NCI-H1048 (cell line): Measurements from ENCODE around the gene HOTAIR.

Experiments used
- DNase-seq: peaks from one replicate; lab custom pipeline; 2025; lab: John Stamatoyannopoulos, UW

Gene HOTAIR

DNA sequence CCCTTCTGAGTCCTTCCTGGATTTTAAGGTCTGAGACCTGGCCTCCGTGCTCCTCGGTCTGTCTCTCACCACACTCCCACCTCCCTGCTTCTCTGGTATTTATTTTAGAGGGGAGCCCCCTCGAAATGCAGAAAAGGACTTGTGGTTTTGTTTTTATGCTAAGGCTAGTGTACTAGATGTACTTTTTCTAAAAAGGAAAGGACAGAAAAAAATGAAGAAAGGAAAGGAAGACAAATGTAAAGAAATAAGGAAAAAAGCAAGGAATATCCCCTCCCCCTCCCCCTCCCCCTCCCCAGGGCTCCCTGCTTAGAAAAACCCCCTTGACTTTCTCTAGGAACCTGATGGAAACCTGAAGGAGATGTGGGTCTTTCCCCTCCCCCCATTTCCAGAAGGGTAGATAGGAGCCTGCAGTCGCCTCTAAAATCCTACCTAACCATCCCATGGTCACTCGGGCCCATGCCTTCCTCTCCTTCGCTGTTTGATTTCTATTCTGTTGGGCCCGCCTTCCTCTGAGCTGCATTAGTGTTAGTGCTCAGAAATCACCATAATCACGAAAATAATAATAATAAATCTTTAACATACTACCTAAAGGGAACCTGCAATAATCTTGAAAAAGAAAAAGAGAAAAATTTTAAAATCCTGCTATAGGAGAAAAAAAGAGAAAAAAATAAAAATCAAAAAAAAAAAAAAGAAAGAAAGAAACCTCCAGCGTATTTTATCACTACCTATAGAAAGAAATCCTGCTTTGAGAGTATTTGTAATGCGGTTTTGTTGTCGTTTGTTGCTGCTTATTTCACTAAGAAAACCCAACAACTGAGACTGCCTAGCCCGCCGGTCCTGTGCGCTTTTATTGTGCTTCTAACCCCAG is 37.1 kb upstream of the HOTAIR start:
- DNase-seq, result no peak

DNA sequence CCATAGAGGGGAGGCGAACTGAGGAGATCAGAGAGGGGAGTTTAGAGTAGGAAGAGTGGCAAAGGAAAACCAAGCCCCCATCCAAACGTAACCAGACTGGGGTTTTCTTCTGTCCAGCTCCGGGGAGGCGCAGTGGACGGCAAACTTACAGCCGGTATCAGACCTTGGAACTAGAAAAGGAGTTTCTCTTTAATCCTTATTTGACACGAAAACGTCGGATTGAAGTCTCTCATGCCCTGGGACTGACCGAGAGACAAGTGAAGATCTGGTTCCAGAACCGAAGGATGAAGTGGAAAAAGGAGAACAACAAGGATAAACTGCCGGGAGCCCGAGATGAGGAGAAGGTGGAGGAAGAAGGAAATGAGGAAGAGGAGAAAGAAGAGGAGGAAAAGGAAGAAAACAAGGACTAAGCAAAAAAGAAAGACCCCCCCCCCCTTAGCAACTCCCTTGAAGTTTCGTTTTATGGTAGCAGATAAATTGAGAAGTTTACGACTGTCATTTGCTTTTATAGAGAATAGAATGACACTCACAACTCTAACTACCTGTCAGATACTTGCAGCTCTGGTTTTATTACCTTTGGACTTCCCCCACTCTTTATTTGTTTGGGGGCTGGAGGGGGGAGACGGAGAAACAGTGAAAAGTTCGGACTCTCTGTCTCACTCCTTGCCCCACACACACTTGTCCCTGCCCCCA is 36.4 kb upstream of the HOTAIR start:
- DNase-seq, result no peak

DNA sequence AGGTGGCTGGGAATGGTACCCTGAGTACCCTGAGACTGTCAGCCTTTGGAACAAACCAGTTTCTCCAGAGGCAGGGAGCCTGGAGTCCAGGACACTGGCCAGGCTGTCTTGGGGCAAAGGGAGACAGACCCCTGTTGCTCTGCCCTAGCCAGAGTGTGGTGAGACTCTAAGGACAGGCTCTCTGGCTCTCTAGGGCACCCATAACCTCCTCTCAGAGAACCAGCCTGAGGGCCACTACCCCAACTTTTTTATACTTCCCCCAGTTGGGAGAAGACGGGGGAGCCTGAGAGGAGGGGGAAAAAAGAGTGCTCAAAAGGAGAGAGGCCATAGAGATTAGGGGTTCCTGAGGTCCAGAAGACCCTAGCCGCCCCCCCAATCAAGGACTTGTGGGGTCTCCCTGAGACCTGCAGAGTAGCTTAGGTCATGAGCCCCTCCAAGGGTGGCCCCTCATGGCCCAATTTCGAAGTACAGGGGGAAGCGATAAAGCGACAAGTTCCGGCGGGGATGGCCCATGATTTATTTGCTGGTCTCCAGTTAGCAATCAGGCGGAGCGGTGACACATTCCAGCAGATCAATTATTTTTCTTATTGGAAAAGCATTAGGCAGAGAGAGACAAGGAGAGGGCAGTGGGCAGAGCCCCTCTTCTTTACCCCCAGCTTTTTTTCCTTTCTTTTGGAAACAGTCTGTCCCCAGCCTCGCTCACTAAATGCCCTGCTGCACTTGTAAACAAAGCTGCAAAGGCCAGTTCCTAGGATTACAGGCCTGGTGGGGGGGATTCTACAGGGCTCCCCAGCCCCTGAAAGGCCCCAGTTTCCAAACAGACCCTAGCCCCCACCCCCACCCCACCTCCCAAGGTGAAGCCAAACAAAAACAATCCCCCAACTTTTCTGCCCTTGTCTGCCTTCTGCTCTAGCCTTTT is 35.6 kb upstream of the HOTAIR start:
- no peak for DNase-seq

DNA sequence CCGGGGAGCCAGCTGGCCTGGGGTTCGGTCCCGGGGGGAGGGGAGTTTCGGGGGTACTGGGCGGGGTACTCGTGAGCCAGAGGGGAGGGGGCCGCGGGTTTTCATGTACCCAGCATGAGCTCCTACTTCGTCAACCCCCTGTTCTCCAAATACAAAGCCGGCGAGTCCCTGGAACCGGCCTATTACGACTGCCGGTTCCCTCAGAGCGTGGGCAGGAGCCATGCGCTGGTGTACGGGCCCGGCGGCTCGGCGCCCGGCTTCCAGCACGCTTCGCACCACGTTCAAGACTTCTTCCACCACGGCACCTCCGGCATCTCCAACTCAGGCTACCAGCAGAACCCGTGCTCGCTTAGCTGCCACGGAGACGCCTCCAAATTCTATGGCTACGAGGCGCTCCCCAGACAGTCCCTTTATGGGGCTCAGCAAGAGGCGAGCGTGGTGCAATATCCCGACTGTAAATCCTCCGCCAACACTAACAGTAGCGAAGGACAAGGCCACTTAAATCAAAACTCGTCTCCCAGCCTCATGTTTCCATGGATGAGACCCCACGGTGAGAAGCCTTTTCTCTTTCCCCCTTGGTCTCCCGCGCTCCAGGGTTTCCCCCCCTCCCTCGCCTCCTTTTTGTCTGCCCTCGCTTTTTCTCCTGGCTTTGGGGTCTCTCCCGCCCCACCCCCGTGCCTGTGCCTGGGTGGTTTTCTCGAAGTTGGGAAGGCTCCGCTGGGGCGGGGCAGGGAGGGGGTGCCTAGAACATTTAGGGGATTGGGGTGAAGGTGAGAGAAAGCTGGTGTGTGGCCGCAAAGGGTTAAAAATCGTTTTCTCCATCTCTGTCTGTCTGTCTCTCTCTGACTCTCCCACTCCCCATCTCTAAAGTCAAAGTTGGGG is 34.7 kb upstream of the HOTAIR start:
- DNase-seq, result no peak

DNA sequence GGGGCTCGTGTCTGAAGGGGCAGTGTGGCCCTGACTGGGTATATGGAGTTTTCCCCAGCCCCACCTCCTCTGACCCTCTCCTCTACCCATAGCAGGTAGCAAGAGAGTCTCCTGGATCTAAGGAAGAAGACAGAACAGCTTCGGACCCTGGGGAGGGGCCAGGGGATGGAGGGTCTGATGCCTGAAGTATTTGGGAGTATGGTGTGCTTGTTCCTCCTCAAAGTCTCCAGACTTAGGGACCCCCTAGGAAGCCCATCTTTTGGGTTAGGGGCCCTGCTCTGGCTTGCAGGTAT is 33.5 kb upstream of the HOTAIR start:
- no peak for DNase-seq

DNA sequence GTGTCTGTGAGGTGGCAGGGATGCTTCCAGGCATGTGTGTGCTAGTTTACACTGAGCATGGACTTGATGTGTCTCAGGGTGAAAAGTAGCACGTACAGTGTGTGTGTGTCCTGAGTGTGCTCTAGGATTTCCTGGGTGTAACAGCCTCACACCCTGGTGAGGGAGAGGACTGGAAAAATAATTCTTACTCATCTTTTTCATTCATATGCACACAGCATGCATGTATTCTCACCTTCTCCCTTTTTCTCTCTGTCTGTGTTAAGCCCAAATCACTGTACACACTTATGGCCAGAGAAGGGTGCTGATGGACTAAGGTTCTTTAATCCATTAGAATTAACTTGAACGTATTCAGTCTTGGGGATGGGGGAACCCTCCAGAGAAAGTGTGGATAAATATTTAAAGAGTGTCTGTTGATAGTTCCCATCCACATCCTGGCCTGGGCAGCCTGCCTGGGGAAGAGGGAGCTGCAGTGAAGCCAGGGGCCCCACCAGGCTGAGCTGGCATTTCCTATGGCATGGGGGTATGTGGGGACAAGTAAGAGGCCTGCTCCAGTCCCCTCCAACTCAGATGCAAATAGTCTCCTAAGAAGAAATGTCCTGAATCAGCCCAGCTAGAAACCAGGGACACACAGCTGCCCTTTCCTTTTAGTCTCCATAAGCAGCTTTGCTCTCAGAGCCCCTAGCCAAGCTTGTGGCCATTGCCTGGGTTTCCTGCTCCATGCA is 32.9 kb upstream of the HOTAIR start:
- no peak for DNase-seq

DNA sequence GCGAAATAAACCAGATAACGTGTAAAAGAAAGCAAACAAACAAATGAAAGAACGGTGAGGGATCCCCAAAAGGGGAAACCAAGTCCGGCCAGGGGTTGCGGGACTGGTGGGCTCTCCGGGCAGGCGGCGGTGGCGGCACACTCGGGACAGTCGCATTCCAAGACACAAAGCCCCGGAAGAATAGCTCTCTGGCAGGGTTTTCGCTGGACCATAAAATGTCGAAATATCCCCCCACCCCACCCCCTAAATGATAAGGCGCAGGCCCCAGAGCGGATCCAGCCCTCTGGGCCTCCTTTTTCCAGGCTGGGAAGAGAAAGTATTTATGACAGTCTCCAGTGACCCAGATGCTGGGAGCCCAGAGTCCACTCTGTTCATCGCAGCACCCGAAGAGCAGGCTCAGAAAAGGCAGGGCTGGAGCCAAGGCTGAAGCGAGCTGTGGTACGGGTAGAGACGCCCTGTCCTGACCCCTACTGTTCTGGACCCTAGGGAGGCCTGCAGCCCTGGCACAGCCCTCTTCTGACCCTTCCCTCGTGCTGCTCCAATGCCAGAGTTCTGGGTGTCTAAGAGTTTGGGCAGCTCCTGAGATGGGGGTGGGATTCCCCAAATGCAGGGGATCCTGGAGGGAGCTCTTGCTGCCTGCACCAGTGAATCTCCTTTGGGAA is 31.9 kb upstream of the HOTAIR start:
- DNase-seq, result no peak

DNA sequence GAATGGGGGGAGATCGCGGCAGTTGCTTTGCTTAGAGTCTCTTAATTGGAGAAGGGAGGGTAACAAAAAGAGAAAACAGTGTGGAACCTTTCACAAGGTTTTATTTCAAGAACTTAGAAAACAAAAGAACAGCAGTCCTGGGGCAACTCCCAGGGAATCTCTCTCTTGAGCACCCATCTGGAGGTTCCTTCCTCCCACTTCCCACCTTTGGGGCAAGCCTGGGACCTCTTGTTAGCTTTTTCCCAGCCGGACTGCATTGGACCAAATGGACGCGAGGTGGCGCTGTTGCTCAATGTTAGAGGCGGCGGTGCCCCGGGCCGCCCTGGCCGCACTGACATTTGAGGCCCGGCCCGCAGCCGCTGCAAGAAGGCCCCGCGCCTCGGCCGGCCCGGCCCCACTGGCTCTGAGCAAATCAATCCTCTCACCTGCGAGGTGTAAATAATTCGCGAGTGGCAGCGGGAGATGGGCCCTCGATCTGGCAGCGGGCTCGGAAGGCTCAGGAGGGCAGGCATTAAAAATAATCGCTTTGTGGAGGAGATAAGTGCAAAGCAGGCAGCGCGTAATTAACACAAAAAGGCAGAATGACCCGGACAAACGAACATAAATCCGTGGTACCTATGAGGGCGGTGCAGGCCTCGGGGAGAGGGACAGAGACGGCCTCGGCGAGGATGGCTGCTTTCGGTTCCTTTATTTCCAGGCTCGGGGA is 31.3 kb upstream of the HOTAIR start:
- DNase-seq, result peak; percentile 70

DNA sequence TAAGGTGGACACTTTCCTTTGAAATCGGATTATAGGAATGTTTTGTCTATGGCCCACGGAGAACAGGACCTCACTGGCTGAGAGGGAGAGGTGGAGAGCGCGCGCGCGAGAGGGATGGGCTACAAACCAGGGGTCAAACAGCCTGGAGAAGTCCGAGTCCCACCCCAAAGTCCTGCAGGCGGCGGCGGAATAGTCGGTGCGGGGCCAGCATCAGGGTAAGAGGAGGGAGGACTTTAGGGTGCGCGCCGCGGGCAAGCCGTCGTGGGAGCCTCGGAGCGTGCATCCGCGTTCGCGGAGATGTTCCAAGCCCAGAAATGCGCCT is 30.7 kb upstream of the HOTAIR start:
- no peak for DNase-seq

DNA sequence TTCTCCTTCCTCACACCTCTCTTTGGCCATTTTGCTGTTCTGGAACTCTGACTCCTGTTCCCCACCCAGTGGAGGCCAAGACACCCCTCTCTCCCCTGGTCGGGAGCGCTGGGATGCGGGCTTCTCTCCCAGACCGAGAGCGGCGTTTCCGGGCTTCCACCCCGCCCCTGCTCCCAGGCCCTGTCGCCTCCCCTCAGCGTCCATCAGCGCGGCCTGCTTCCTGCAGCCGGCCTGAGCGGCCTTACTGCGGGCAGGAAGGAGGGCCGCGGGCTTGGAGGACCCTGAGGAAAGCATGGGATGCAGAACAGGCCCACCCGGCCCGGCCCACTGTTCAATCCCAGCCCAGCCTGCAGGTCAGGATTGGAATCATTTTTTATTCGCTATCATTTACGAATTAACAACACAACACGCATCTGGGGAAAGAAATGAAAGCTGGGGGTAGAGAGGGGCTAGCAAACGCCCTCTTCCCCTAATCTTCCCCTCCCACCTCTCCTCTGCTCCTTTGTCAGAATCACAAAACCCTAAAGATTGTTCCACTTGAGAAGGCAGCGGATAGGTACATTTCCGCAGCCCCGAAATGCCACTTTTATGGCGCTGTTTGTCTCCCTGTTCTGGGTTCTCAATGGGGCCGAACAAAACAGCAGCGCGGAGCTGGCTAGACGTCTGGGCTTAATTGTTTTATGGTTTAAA is 30.2 kb upstream of the HOTAIR start:
- DNase-seq, result no peak

DNA sequence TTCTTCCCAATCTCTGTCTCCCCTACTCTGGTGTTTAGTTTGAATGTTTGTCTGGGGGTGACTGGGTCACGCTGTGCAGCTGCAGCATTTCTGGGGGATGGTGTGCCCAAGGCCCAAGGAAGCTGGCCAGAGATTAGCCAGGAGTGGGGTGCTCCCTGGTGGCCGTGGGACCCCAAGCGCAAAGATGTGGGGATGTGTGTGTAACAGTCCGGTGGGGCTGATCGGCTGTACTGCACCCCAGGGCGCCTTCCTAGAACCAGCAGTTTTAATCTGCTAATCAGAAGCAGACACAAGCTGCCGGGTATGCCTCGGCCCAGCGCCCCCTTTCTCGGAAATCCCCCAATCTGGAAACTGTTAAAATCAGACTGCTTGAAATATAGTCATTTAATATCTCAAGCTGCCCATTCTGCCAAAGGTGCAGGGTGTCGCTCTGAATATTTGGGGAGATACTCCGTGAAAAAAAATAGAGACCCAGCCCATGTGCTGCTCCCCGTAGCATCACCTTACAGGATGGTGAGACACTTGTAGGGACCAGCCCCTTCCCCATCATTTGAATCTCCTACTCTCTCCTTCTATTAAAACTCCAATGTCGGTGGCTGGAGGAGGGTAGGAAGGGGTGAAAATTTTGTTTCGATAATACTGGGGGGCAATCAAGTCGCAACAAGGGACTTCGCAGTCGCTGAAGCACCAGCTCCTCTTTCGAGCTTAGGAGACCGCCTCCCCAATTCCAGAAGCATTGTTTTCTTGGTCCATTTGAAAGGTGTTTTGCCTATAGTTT is 29.5 kb upstream of the HOTAIR start:
- no peak for DNase-seq

DNA sequence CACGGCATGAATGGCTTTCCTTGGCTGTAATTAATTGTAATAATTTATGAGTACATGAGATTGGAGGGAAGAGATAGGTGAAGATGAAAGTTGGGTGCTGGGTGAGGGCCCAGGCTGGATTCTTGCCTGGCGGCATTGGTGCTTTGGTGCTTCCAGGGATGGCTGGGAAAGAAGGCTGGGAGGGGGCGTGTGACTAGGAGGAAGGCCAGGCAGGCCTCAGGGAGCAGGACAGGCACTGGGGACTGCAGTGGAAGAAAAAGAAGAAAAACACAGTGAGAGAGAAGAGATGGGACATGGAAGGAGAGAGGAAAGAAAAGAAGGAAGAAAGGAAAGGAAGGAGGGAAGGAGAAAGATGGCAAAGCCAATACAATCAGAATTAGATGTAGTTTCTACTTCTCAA is 28.9 kb upstream of the HOTAIR start:
- DNase-seq, result no peak

DNA sequence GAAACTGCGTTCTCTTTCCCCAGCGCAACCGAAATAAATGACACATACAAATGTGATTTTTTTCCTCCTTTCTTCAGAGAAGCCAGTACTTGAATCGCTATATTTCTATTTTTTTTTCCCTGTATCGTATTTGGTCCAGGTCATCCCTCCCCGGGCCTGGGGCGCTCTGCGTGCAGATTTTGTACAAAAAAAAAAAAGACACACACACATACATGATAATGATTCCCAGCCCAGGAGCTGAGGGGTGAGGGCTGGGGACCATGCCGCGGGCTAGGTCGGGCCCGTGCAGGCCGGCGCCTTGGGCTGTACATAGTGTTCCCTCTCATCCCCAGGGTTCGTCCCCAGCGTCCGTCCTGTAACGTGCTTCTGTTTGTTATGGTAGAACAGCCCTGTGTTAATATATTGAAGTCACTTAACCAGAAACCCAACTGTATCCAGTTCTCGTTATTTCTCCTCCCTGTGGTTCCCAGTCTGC is 28.2 kb upstream of the HOTAIR start:
- DNase-seq, result no peak

DNA sequence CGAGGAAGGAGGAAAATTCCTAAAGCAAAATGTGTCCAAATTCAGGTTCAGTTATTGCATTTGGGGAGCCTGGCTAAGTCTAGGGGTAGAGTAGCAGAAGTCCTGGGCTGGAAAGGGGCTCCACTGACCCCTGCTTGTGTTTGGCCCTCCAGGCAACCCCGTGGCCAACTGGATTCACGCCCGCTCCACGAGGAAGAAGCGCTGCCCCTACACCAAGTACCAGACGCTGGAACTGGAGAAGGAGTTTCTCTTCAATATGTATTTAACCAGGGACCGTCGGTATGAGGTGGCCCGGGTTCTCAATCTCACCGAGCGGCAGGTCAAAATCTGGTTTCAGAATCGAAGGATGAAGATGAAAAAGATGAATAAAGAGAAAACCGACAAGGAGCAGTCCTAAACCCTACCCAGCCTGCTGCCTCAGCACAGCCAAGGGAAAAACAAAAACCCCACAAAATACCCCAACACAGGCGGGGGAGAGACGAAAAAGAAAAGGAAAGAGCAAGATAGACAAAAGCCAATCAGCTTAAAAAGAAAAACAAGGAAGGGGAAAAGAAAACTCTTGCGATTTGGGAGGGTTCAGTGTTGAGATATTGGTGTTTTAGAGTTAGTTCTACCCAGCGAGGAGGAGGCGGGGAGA is 27.6 kb upstream of the HOTAIR start:
- DNase-seq, result no peak

DNA sequence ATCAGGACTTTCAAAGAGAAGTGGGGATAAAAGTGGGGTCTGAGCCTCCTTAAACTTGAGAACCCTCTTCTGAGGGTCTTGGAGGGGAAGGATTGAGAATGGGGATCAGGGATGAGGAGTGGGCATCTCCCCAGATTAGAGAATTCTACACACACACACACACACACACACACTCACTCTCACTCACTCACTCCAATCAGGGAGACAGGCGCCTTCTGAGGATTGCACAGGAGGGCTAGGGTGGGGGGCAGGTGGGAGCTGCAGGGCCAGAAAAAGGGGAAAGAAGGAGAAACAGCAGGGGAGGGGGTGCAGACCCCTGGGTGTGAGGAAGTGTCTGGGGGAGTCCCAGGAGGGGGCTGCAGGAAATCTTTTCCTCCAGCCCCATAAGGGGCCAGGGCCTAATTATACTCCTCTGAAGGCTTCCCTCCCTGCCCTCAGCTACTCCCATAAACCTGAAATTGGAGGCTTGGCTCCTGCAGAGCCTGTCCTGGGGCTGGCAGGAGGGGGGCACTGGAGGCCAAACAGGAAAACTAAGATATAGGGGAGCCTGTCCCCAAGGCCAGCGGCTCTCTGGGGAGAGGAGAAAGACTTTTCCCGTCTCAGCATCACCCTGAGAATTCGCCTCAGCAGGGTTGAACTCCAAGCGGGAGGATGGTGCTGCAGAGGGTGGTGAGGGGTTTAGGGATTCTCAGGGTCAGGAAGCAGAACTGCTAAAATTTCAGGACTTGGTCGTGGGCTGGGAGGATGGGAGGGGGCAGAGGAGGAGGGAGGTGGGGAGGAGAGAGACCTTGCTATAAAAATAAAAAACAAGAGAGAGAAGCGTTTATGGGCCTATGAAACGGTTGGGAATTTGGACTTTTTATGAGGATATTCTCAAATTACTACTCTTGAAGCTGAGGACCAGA is 26.8 kb upstream of the HOTAIR start:
- DNase-seq, result no peak

DNA sequence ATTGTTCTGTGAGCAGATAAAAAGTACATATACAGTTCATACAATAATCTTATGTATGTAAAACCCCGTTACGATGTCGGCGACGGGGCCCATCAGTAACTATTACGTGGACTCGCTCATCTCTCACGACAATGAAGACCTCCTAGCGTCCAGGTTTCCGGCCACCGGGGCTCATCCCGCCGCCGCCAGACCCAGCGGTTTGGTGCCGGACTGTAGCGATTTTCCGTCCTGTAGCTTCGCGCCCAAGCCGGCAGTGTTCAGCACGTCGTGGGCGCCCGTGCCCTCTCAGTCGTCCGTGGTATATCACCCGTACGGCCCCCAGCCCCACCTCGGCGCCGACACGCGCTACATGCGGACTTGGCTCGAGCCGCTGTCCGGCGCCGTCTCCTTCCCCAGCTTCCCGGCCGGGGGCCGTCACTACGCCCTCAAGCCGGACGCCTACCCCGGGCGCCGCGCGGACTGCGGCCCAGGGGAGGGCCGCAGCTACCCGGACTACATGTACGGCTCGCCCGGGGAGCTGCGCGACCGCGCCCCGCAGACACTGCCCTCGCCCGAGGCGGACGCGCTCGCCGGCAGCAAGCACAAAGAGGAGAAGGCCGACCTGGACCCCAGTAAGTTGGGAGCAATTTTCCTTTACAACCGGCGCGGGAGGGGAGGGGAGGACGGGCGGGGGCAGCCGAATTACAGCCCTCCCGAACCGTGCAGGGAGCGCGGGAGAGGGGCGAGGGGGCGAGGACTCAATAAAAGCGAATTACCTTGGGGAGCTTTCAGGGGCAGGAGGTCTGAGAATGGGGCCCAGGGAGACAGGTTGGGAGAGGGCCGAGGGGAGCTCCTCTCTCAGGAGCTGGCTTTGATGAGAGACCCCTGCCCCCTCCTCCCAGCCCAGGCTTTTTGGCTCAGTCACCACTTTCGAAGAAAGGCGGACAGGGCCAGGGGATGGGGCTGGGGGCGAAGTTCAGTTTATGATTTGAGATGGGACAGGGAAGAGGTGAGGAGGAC is 25.7 kb upstream of the HOTAIR start, which contains the start of gene HOXC9:
Gene HOXC9 (plus strand): TSS at position 46 of the 999 bp plus-strand sequence. CDS start 28 bp downstream, at position 74.
- DNase-seq, result no peak
